SU-DHL-6 (cell line): Measurements from ENCODE around the gene WDR53.

Source experiments
- H2AFZ ChIP-seq: fragments of 200-600 bp; sonication (generic); 2 replicates; pipeline ENCODE4 v1.6.1; 2014; ENCODE audit warnings: low read depth, mild to moderate bottlenecking, moderate library complexity, mixed read lengths, antibody characterized with exemption, low read length; ENCODE audit not compliant: severe bottlenecking
- H3F3A ChIP-seq: fragments of 200-600 bp; shearing (Covaris generic); 2 replicates; pipeline ENCODE4 v1.6.0; 2016; ENCODE audit warnings: antibody characterized with exemption, mild to moderate bottlenecking; ENCODE audit not compliant: insufficient read depth
- H3K27ac ChIP-seq: fragments of 200-600 bp; sonication (generic); 2 replicates; pipeline ENCODE4 v1.5.1; 2016; ENCODE audit warnings: low read depth, mild to moderate bottlenecking, low read length, moderate library complexity, mixed read lengths
- H3K27me3 ChIP-seq: fragments of 200-600 bp; sonication (generic), shearing (Covaris generic); 2 replicates; pipeline ENCODE4 v1.6.0; 2014; ENCODE audit warnings: mild to moderate bottlenecking, low read length
- H3K36me3 ChIP-seq: fragments of 200-600 bp; sonication (generic); 2 replicates; pipeline ENCODE4 v1.6.1; 2014; ENCODE audit warnings: mild to moderate bottlenecking, low read length, mixed read lengths
- H3K4me2 ChIP-seq: fragments of 300-600, 200-600 bp; shearing (Covaris generic), sonication (generic); 2 replicates; pipeline ENCODE4 v1.6.0; 2014; ENCODE audit warnings: low read length, low read depth, mild to moderate bottlenecking; ENCODE audit not compliant: poor library complexity, severe bottlenecking
- H3K4me3 ChIP-seq: fragments of 200-600 bp; sonication (generic); 2 replicates; pipeline ENCODE4 v1.5.1; 2014; ENCODE audit warnings: antibody characterized with exemption, low read length, mild to moderate bottlenecking, mixed read lengths; ENCODE audit not compliant: insufficient read depth, poor library complexity, severe bottlenecking
- H3K79me2 ChIP-seq: fragments of 200-600 bp; sonication (generic); 2 replicates; pipeline ENCODE4 v1.6.1; 2014; ENCODE audit warnings: mild to moderate bottlenecking, low read length, moderate library complexity; ENCODE audit not compliant: insufficient read depth
- H3K9ac ChIP-seq: fragments of 200-600 bp; sonication (generic); 2 replicates; pipeline ENCODE4 v1.7.0; 2014; ENCODE audit warnings: mild to moderate bottlenecking, low read length
- H3K9me2 ChIP-seq: fragments of 200-600 bp; sonication (generic); replicated peaks from 2 replicates; pipeline ENCODE4 v1.6.1; 2014; ENCODE audit warnings: low read length; ENCODE audit not compliant: insufficient read depth
- H3K9me3 ChIP-seq: fragments of 200-600 bp; sonication (generic); 2 replicates; pipeline ENCODE4 v1.6.1; 2014; ENCODE audit warnings: low read length, mixed read lengths; ENCODE audit not compliant: insufficient read depth
- H4K20me1 ChIP-seq: fragments of 200-600 bp; sonication (generic); 2 replicates; pipeline ENCODE4 v1.6.1; 2014; ENCODE audit warnings: low read depth, mild to moderate bottlenecking, antibody characterized with exemption, low read length, moderate library complexity, mixed read lengths
- EZH2phosphoT487 ChIP-seq: fragments of 200-600 bp; sonication (generic), shearing (Covaris generic); conservative IDR thresholded peaks from 2 replicates; pipeline ENCODE4 v1.6.1; 2018; ENCODE audit warnings: mild to moderate bottlenecking, antibody characterized with exemption, low read length, moderate library complexity, mixed read lengths
- TF ChIP-seq, protein P1 (sequence below): fragments of 200-600 bp; sonication (generic); IDR thresholded peaks from one replicate; pipeline ENCODE4 v1.5.1; 2017; ENCODE audit warnings: antibody characterized with exemption, mild to moderate bottlenecking, low read length, moderate library complexity; ENCODE audit not compliant: insufficient read depth, poor library complexity, severe bottlenecking

Gene WDR53

DNA sequence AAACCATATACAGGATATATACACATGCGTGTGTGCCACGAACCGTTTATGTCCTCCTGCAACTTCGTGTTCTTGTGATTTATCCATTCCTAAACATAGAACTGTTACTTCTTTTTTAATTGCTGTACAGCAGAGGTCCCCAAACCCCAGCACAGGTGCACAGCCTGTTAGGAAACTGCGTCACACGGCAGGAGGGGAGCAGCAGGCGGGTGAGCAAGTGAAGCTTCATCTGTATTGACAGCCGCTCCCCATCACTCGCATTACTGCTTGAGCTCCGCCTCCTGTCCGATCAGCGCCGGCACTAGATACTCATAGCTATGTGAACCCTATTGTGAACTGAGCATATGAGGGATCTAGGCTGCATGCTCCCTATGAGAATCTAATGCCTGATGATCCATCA lies 36.2 kb upstream of the WDR53 start:
- Histone ChIP-seq H3K4me2 (peak overlapping the region; percentile 2), H2AFZ (no peak overlapping the region), H3K27ac (no peak overlapping the region), H3F3A (no peaks in the 10 kb centered on the region), H3K4me3 (no peak overlapping the region), H3K27me3 (no peaks in the 10 kb centered on the region), H3K9me2 (no peaks in the 10 kb centered on the region), H3K36me3 (no peaks in the 10 kb centered on the region), H3K9ac (no peak overlapping the region), H3K9me3 (no peaks in the 10 kb centered on the region), H3K79me2 (no peaks in the 10 kb centered on the region), H4K20me1 (no peaks in the 10 kb centered on the region)
- TF ChIP-seq EZH2phosphoT487 = no peak
- TF ChIP-seq, protein P1, sequence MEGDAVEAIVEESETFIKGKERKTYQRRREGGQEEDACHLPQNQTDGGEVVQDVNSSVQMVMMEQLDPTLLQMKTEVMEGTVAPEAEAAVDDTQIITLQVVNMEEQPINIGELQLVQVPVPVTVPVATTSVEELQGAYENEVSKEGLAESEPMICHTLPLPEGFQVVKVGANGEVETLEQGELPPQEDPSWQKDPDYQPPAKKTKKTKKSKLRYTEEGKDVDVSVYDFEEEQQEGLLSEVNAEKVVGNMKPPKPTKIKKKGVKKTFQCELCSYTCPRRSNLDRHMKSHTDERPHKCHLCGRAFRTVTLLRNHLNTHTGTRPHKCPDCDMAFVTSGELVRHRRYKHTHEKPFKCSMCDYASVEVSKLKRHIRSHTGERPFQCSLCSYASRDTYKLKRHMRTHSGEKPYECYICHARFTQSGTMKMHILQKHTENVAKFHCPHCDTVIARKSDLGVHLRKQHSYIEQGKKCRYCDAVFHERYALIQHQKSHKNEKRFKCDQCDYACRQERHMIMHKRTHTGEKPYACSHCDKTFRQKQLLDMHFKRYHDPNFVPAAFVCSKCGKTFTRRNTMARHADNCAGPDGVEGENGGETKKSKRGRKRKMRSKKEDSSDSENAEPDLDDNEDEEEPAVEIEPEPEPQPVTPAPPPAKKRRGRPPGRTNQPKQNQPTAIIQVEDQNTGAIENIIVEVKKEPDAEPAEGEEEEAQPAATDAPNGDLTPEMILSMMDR = no peak

DNA sequence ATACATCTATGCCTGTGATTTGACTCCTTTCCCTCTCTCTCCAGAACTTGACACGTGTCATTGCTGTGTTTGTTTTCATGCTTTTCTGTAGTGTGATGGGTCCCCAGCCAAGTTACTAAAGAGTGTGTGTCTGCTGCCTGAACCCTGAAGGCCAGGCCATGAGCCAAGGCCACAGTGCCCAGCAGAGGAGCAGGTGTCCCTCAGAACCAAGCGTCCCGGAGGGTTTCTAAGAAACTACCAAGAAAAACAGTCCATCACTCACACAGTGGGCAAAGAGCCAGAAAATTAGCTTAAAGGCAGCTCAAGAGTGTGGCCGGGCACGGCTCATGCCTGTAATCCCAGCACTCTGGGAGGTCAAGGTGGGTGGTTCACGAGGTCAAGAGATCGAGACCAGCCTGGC lies 35.3 kb upstream of the WDR53 start:
- H3K9me2 ChIP-seq = no peaks in the 10 kb centered on the region
- no peak overlapping the region for H3K4me3 ChIP-seq
- no peaks in the 10 kb centered on the region for H4K20me1 ChIP-seq
- H3F3A ChIP-seq = no peaks in the 10 kb centered on the region
- H3K9me3 ChIP-seq = no peaks in the 10 kb centered on the region
- H3K9ac ChIP-seq = no peak overlapping the region
- H3K4me2 ChIP-seq = no peak overlapping the region
- no peaks in the 10 kb centered on the region for H3K36me3 ChIP-seq
- no peak overlapping the region for H3K27ac ChIP-seq
- TF ChIP-seq EZH2phosphoT487 = no peak
- TF ChIP-seq, protein P1 = no peak
- no peaks in the 10 kb centered on the region for H3K27me3 ChIP-seq
- no peaks in the 10 kb centered on the region for H3K79me2 ChIP-seq
- H2AFZ ChIP-seq = no peak overlapping the region

DNA sequence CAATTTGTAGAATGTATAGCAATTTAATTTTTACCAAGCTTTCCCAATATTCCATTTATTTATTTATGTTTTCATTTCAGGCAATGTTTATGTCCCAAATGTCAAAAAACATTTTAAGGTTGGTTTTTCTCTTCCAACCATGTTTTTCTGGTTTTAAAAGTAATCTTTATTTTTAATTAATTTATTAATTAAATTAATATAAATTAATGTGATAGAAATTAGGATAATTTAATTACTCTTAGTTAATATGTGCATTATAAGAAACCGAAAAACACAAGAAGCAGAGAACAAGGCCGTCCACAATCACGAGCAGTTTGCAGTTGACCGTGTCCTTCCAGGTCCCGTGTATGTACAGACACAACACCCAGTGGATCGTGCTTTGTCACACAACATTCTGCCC lies 34.3 kb upstream of the WDR53 start:
- Histone ChIP-seq H3K36me3 (no peaks in the 10 kb centered on the region), H2AFZ (no peak overlapping the region), H3K9ac (no peak overlapping the region), H3K4me2 (no peak overlapping the region), H3K27me3 (no peaks in the 10 kb centered on the region), H4K20me1 (no peaks in the 10 kb centered on the region), H3K9me3 (no peaks in the 10 kb centered on the region), H3K4me3 (no peak overlapping the region), H3K79me2 (no peaks in the 10 kb centered on the region), H3K27ac (no peak overlapping the region), H3K9me2 (no peaks in the 10 kb centered on the region), H3F3A (no peaks in the 10 kb centered on the region)
- TF ChIP-seq EZH2phosphoT487 = no peak
- TF ChIP-seq, protein P1 = no peak

DNA sequence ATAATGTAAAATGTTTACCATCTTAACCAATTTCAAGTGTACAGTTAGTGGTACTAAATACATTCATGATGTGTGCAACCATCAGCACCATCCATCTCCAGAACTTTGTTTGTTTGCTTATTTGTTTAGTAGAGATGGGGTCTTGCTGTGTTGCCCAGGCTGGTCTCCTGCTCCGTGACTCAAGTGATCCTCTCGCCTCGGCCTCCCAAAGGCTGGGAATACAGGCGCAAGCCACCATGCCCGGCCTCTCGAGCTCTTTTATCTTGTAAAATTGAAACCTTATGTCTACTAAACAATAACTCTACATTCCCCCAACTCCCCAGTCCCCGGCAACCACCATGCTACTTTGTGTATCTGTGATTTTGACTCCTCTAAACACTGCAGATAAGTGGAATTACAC lies 32.0 kb upstream of the WDR53 start:
- no peak overlapping the region for H3K9ac ChIP-seq
- H3K4me2 ChIP-seq = no peak overlapping the region

More for the DNA sequence above, 32.0 kb upstream of the WDR53 start:
- Histone ChIP-seq H2AFZ (no peak overlapping the region), H3K79me2 (no peaks in the 10 kb centered on the region), H3F3A (no peaks in the 10 kb centered on the region), H3K9me2 (no peaks in the 10 kb centered on the region), H3K4me3 (no peak overlapping the region), H4K20me1 (no peaks in the 10 kb centered on the region), H3K9me3 (no peaks in the 10 kb centered on the region), H3K27ac (no peak overlapping the region), H3K27me3 (no peaks in the 10 kb centered on the region), H3K36me3 (no peaks in the 10 kb centered on the region)
- no peak for TF ChIP-seq EZH2phosphoT487
- TF ChIP-seq, protein P1 = no peak
